Endothelial cell of umbilical vein (primary cell): Measurements from ENCODE around the gene SCLY. TPM values are rescaled to one million over a fixed set of nuclear protein-coding genes. Genes with fewer than 3 reads are reported as not detected.

ENCODE experiments used
- BruUV-seq: library from RNA; stranded (reverse); fragments of 400-500 nt; replicated peaks from 2 replicates; lab custom pipeline; 2021; lab: Mats Ljungman, UMichigan
- CTCF ChIA-PET: fragments of 300-600, 350-600 bp; sonication (Branson Sonifier 250); formaldehyde crosslinking; loops from one replicate; lab custom pipeline; 2021; ENCODE audit warnings: antibody characterized with exemption, inconsistent platforms; lab: Charles Lee
- POLR2A ChIA-PET: fragments of 300-600, 350-600 bp; sonication (Branson Sonifier 250); formaldehyde crosslinking; loops from one replicate; lab custom pipeline; 2021; ENCODE audit warnings: antibody characterized with exemption, inconsistent platforms; lab: Charles Lee
- DNase-seq: peaks from one replicate; pipeline ENCODE4 v3.0.0-alpha.2; 2011; ENCODE audit warnings: low read depth, low spot score
- FAIRE-seq: peaks from 2 replicates; lab custom pipeline; 2011; peaks lifted over from hg19 to GRCh38; lab: Jason Lieb, UNC
- H2AFZ ChIP-seq: 2 replicates; pipeline ENCODE4 v1.6.0; 2012; ENCODE audit warnings: low read depth, low read length, control low read depth, inconsistent platforms
- H3K27ac ChIP-seq: 2 replicates; pipeline ENCODE4 v1.5.1; 2011; ENCODE audit warnings: low read depth, mild to moderate bottlenecking, control low read depth, low read length, moderate library complexity; ENCODE audit not compliant: insufficient read depth
- H3K27me3 ChIP-seq, 2 experiments: 2 replicates each; pipeline versions ENCODE4 v1.6.0 to v1.6.1; 2011; ENCODE audit warnings: low read length in 2 of 2, mixed read lengths in 1 of 2; ENCODE audit not compliant: control insufficient read depth in 2 of 2, insufficient read depth in 2 of 2
- H3K36me3 ChIP-seq, 2 experiments: 2 replicates in 1 of 2; 3 replicates in 1 of 2; pipeline ENCODE4 v1.5.1; 2011; ENCODE audit warnings: low read length in 2 of 2, mild to moderate bottlenecking in 1 of 2, moderate library complexity in 1 of 2; ENCODE audit not compliant: control insufficient read depth in 2 of 2, insufficient read depth in 2 of 2; ENCODE audit errors: extremely low read depth in 1 of 2
- H3K4me1 ChIP-seq: 3 replicates; pipeline ENCODE4 v1.5.1; 2011; ENCODE audit warnings: mild to moderate bottlenecking, low read length; ENCODE audit not compliant: control insufficient read depth, insufficient read depth; ENCODE audit errors: extremely low read depth
- H3K4me2 ChIP-seq: 2 replicates; pipeline ENCODE4 v1.6.1; 2011; ENCODE audit warnings: low read length, control low read depth, mixed read lengths; ENCODE audit not compliant: insufficient read depth
- H3K4me3 ChIP-seq, 3 experiments: fragments of 200-600 bp in 1 of 3; sonication (generic), shearing (Covaris generic) in 1 of 3; replicated peaks in 1 of 3; 2 replicates each; pipeline ENCODE4 v1.5.1; 2011 to 2016; ENCODE audit warnings: control low read depth in 3 of 3, low read length in 3 of 3, mild to moderate bottlenecking in 2 of 3, inconsistent platforms in 1 of 3, low read depth in 1 of 3, moderate library complexity in 1 of 3; ENCODE audit not compliant: insufficient read depth in 1 of 3
- H3K79me2 ChIP-seq: 2 replicates; pipeline ENCODE4 v1.6.0; 2012; ENCODE audit warnings: low read length, inconsistent platforms; ENCODE audit not compliant: control insufficient read depth, insufficient read depth
- H3K9ac ChIP-seq: replicated peaks from 2 replicates; pipeline ENCODE3; 2011; ENCODE audit warnings: low read length, control low read depth; ENCODE audit not compliant: insufficient read depth; ENCODE audit errors: extremely low read depth
- H3K9me1 ChIP-seq: replicated peaks from 3 replicates; pipeline ENCODE4 v1.6.0; 2011; ENCODE audit warnings: mild to moderate bottlenecking, low read length; ENCODE audit not compliant: control insufficient read depth, insufficient read depth; ENCODE audit errors: extremely low read depth
- H3K9me3 ChIP-seq: replicated peaks from 2 replicates; pipeline ENCODE4 v1.5.1; 2012; ENCODE audit warnings: low read length, inconsistent platforms; ENCODE audit not compliant: control insufficient read depth, insufficient read depth
- H4K20me1 ChIP-seq: replicated peaks from 2 replicates; pipeline ENCODE3; 2011; ENCODE audit warnings: mild to moderate bottlenecking, low read length; ENCODE audit not compliant: control insufficient read depth, insufficient read depth; ENCODE audit errors: extremely low read depth
- CTCF ChIP-seq, 2 donors: IDR thresholded peaks; 1 replicate in 1 of 2; 2 replicates in 1 of 2; pipeline ENCODE4 v1.5.1; 2011; ENCODE audit warnings: low read length in 2 of 2, mild to moderate bottlenecking in 2 of 2, moderate library complexity in 2 of 2, control low read depth in 1 of 2, inconsistent platforms in 1 of 2, low read depth in 1 of 2; ENCODE audit not compliant: insufficient read depth in 1 of 2; ENCODE audit errors: extremely low read depth in 1 of 2
- EZH2 ChIP-seq: IDR thresholded peaks from 2 replicates; pipeline ENCODE4 v1.6.1; 2012; ENCODE audit warnings: borderline replicate concordance, low read depth, mild to moderate bottlenecking, moderate library complexity, low read length, inconsistent platforms; ENCODE audit not compliant: severe bottlenecking
- FOS ChIP-seq: IDR thresholded peaks from 2 replicates; pipeline ENCODE4 v1.6.1; 2011; ENCODE audit warnings: mild to moderate bottlenecking, low read length, moderate library complexity, borderline replicate concordance; ENCODE audit not compliant: insufficient read depth
- GATA2 ChIP-seq: IDR thresholded peaks from 2 replicates; pipeline ENCODE4 v1.7.0; 2011; ENCODE audit warnings: low read depth, mild to moderate bottlenecking, moderate library complexity, mixed read lengths, low read length; ENCODE audit not compliant: insufficient read length, insufficient read depth
- JUN ChIP-seq: IDR thresholded peaks from 2 replicates; pipeline ENCODE4 v1.6.1; 2011; ENCODE audit warnings: borderline replicate concordance, low read depth; ENCODE audit not compliant: insufficient read length, insufficient read depth
- MAX ChIP-seq: IDR thresholded peaks from 2 replicates; pipeline ENCODE4 v1.6.1; 2011; ENCODE audit not compliant: insufficient read depth, insufficient read length
- MYC ChIP-seq: IDR thresholded peaks from one replicate; pipeline ENCODE4 v1.6.1; 2011; ENCODE audit warnings: mild to moderate bottlenecking, low read depth, low read length
- POLR2A ChIP-seq: IDR thresholded peaks from 2 replicates; pipeline ENCODE4 v1.6.1; 2012; ENCODE audit warnings: low read depth, mild to moderate bottlenecking, control low read depth, low read length
- POLR2AphosphoS5 ChIP-seq: IDR thresholded peaks from 2 replicates; pipeline ENCODE4 v1.6.1; 2012; ENCODE audit warnings: low read depth, mild to moderate bottlenecking, control low read depth, low read length, moderate library complexity; ENCODE audit not compliant: insufficient read depth
- dilution Hi-C: fragments of 300-500 bp; cut with MboI; formaldehyde crosslinking; loops from one replicate; pipeline ENCODE4 v1.15.0; 2019; ENCODE audit warnings: low sequenced_read_pairs; ENCODE audit not compliant: extremely low pct_ligation_motif_present
- intact Hi-C: fragments of 100-400 bp; cut with micrococcal nuclease; formaldehyde crosslinking; loops from one replicate; pipeline ENCODE4 v1.10.0; 2022
- polyA plus RNA-seq, 4 experiments: library from polyadenylated mRNA; depleted of rRNA in 3 of 4; stranded (reverse) in 3 of 4; unstranded in 1 of 4; fragments of >200 nt; gene quantifications; 2 replicates each; pipeline versions ENCODE4 v1.2.1 to v1.2.3, GENCODE V29; 2011 to 2012; ENCODE audit warnings: missing spikeins in 1 of 4
- total RNA-seq: library from RNA; stranded (reverse); gene quantifications from 2 replicates; pipeline ENCODE4 v1.2.3, GENCODE V29; 2021

SCLY gene
- total and polyA plus RNA-seq, 2 donors (not counting 3 experiments of a cell fraction or from before 2014, with no cell fraction given): 22.6 to 32.7 TPM

- Histone ChIP-seq H2AFZ (no peak overlapping the region), H3K27ac (no peak overlapping the region), H3K4me1 (no peaks in the 10 kb centered on the region), H3K4me3 (no peak overlapping the region), H3K9ac (no peak overlapping the region), H3K9me3 (no peaks in the 10 kb centered on the region), H3K36me3 (no peaks in the 10 kb centered on the region), H4K20me1 (no peaks in the 10 kb centered on the region), H3K9me1 (no peaks in the 10 kb centered on the region), H3K4me2 (no peak overlapping the region), H3K27me3 (no peaks in the 10 kb centered on the region), H3K79me2 (no peaks in the 10 kb centered on the region)
- dilution Hi-C loops: no loop called here
- ChIA-PET POLR2A (no interaction called here), CTCF (no interaction called here)
- FAIRE-seq: no peak
- TF ChIP-seq JUN (no peak), MAX (no peak), GATA2 (no peak), POLR2AphosphoS5 (no peak), FOS (no peak), EZH2 (no peak), POLR2A (no peak), MYC (no peak), CTCF (IDR thresholded peaks at IDR 0.05; ENCODE audit: extremely low read depth in 1 of 2, insufficient read depth in 1 of 2, low read depth in 1 of 2, low read length in 2 of 2) (no peak)
- no TSS peak for BruUV-seq
- no peak for DNase-seq
- intact Hi-C loops: no loop called here
These were observed 35.7 kb downstream of the SCLY start for GRCh38 chr2:238096311-238097011.
